HCT116 (cell line): ENCODE data around the gene MMP21. TPM values are rescaled to one million over a fixed set of nuclear protein-coding genes. Genes with fewer than 3 reads are reported as not detected.
A peak's percentile ranks its signal among the peaks of the same experiment; 100 is the strongest.

ENCODE experiments used
- ATAC-seq: fragments of 200-7000 bp; cut with Tn5 transposase; 2 replicates; pipeline ENCODE4 v1.9.1; 2020; ENCODE audit warnings: mild to moderate bottlenecking, moderate library complexity
- BruUV-seq: library from RNA; stranded (reverse); fragments of 400-500 nt; replicated peaks from 2 replicates; lab custom pipeline; 2021; lab: Mats Ljungman, UMichigan
- CTCF ChIA-PET: fragments of 300-600 bp; sonication (Branson Sonifier 250); formaldehyde crosslinking; loops from one replicate; lab custom pipeline; 2021; ENCODE audit warnings: antibody characterized with exemption; lab: Charles Lee
- POLR2A ChIA-PET: fragments of 300-600, 350-600 bp; sonication (Branson Sonifier 250); formaldehyde crosslinking; loops from one replicate; lab custom pipeline; 2021; ENCODE audit warnings: antibody characterized with exemption; lab: Charles Lee
- RAD21 ChIA-PET, 2 experiments: fragments of 300-600 bp; sonication (Branson Sonifier 250); formaldehyde crosslinking; loops; one replicate each; lab custom pipeline; 2023; ENCODE audit warnings: low total read pairs in 2 of 2; ENCODE audit not compliant: uncharacterized antibody in 2 of 2, unreplicated experiment in 2 of 2, low non-redundant PET in 1 of 2; lab: Charles Lee
- DNase-seq: peaks from one replicate; pipeline ENCODE4 v3.0.0-alpha.2; 2010; ENCODE audit warnings: low read depth, low spot score
- H2AFZ ChIP-seq: fragments of 200-600 bp; shearing (Covaris generic), sonication (generic); 2 replicates; pipeline ENCODE4 v1.6.1; 2017; ENCODE audit warnings: low read depth, mixed run types, mixed read lengths, antibody characterized with exemption, low read length; ENCODE audit not compliant: poor library complexity, severe bottlenecking
- H3K27ac ChIP-seq: 2 replicates; pipeline ENCODE4 v1.5.1; 2012; ENCODE audit warnings: low read depth, low read length
- H3K27me3 ChIP-seq: fragments of 200-600 bp; sonication (generic); 2 replicates; pipeline ENCODE4 v1.6.1; 2016; ENCODE audit warnings: mixed run types, low read length, mixed read lengths; ENCODE audit not compliant: insufficient read depth
- H3K36me3 ChIP-seq, 2 experiments: fragments of 200-500 bp in 1 of 2; fragments of 200-600 bp in 1 of 2; sonication (Bioruptor generic) in 1 of 2; sonication (generic) in 1 of 2; 2 replicates each; pipeline versions ENCODE4 v1.5.1 to v1.6.1; 2014 to 2016; ENCODE audit warnings: low read length in 2 of 2, inconsistent platforms in 1 of 2, mixed read lengths in 1 of 2, mixed run types in 1 of 2; ENCODE audit not compliant: insufficient read depth in 2 of 2, control insufficient read depth in 1 of 2
- H3K4me1 ChIP-seq, 2 experiments: fragments of 200-600 bp in 1 of 2; sonication (generic) in 1 of 2; 2 replicates each; pipeline versions ENCODE4 v1.5.1 to v1.6.1; 2012 to 2017; ENCODE audit warnings: low read length in 2 of 2, inconsistent platforms in 1 of 2, mild to moderate bottlenecking in 1 of 2, mixed read lengths in 1 of 2, mixed run types in 1 of 2, moderate library complexity in 1 of 2; ENCODE audit not compliant: insufficient read depth in 2 of 2, control insufficient read depth in 1 of 2
- H3K4me2 ChIP-seq: fragments of 200-600 bp; sonication (generic); 2 replicates; pipeline ENCODE4 v1.6.1; 2017; ENCODE audit warnings: mixed run types, low read length, mixed read lengths
- H3K4me3 ChIP-seq, 2 experiments: fragments of 200-600 bp in 1 of 2; sonication (generic) in 1 of 2; replicated peaks in 1 of 2; 2 replicates each; pipeline ENCODE4 v1.5.1; 2011 to 2016; ENCODE audit warnings: low read length in 2 of 2, control low read depth in 1 of 2, low read depth in 1 of 2, mild to moderate bottlenecking in 1 of 2, mixed read lengths in 1 of 2, mixed run types in 1 of 2
- H3K79me2 ChIP-seq: fragments of 200-600 bp; sonication (generic); 2 replicates; pipeline ENCODE4 v1.6.1; 2017; ENCODE audit warnings: mild to moderate bottlenecking, mixed run types, low read length, moderate library complexity, mixed read lengths; ENCODE audit not compliant: insufficient read depth
- H3K9ac ChIP-seq: fragments of 200-600 bp; sonication (generic); 2 replicates; pipeline ENCODE4 v1.6.1; 2016; ENCODE audit warnings: low read length, mixed read lengths
- H3K9me2 ChIP-seq: fragments of 200-600 bp; sonication (generic), shearing (Covaris generic); 2 replicates; pipeline ENCODE4 v1.6.1; 2017; ENCODE audit warnings: mixed run types, mild to moderate bottlenecking, moderate library complexity; ENCODE audit not compliant: insufficient read depth
- H3K9me3 ChIP-seq, 2 experiments: fragments of 200-500 bp in 1 of 2; fragments of 200-600 bp in 1 of 2; sonication (Bioruptor generic) in 1 of 2; sonication (generic) in 1 of 2; 2 replicates each; pipeline ENCODE4 v1.6.1; 2014 to 2017; ENCODE audit warnings: low read length in 2 of 2, mixed read lengths in 2 of 2, inconsistent platforms in 1 of 2, low read depth in 1 of 2, mild to moderate bottlenecking in 1 of 2, mixed run types in 1 of 2, moderate library complexity in 1 of 2; ENCODE audit not compliant: control insufficient read depth in 1 of 2, insufficient read depth in 1 of 2
- H4K20me1 ChIP-seq: fragments of 200-600 bp; sonication (generic), shearing (Covaris generic); 2 replicates; pipeline ENCODE4 v1.6.1; 2017; ENCODE audit warnings: mixed run types, mild to moderate bottlenecking, moderate library complexity; ENCODE audit not compliant: insufficient read depth
- EGR1 ChIP-seq: IDR thresholded peaks from 2 replicates; pipeline ENCODE4 v1.6.1; 2012; ENCODE audit warnings: low read depth
- ELF1 ChIP-seq: IDR thresholded peaks from 2 replicates; pipeline ENCODE4 v1.6.1; 2012; ENCODE audit warnings: low read depth, borderline replicate concordance
- FOSL1 ChIP-seq: IDR thresholded peaks from 2 replicates; pipeline ENCODE4 v1.6.1; 2012; ENCODE audit warnings: low read depth
- POLR2A ChIP-seq: IDR thresholded peaks from 2 replicates; pipeline ENCODE4 v1.7.0; 2011; ENCODE audit warnings: borderline replicate concordance; ENCODE audit not compliant: insufficient read depth, insufficient read length; ENCODE audit errors: extremely low read depth
- REST ChIP-seq: IDR thresholded peaks from 2 replicates; pipeline ENCODE4 v1.6.1; 2012; ENCODE audit warnings: low read depth
- SRF ChIP-seq: IDR thresholded peaks from 2 replicates; pipeline ENCODE4 v1.6.1; 2012; ENCODE audit warnings: low read depth
- TCF7L2 ChIP-seq: IDR thresholded peaks from 2 replicates; pipeline ENCODE4 v1.7.0; 2011; ENCODE audit warnings: borderline replicate concordance, inconsistent platforms; ENCODE audit not compliant: insufficient read depth, insufficient read length; ENCODE audit errors: extremely low read depth
- ZNF274 ChIP-seq: fragments of 200-500 bp; sonication (Bioruptor generic); IDR thresholded peaks from 2 replicates; pipeline ENCODE4 v1.6.1; 2014; ENCODE audit warnings: mild to moderate bottlenecking, low read depth, low read length, inconsistent platforms
- intact Hi-C: fragments of 100-400 bp; cut with micrococcal nuclease; formaldehyde crosslinking; loops from 2 replicates; pipeline ENCODE4 v1.10.0; 2022
- total RNA-seq: library from RNA; stranded (reverse); gene quantifications from one replicate; pipeline ENCODE4 v1.2.1, GENCODE V29; 2021; ENCODE audit not compliant: unreplicated experiment
- TF ChIP-seq, protein P1 (sequence below): IDR thresholded peaks from 2 replicates; pipeline ENCODE4 v1.6.1; 2012
- TF ChIP-seq, protein P2 (sequence below): IDR thresholded peaks from 2 replicates; pipeline ENCODE4 v1.6.1; 2011; ENCODE audit warnings: mild to moderate bottlenecking, low read length, moderate library complexity; ENCODE audit not compliant: insufficient replicate concordance; ENCODE audit errors: extremely low read depth

The MMP21 gene
- total RNA-seq, 1 experiment from 2014 or later = not detected

GRCh38 chr10:125788156-125789034 is 12.8 kb upstream of the MMP21 start:
- H3K9me2 ChIP-seq = no peaks in the 10 kb centered on the region
- no peak overlapping the region for H3K9ac ChIP-seq
- H3K9me3 ChIP-seq = no peaks in the 10 kb centered on the region
- DNase-seq (no peak), ATAC-seq (peak; percentile 54)
- no peaks in the 10 kb centered on the region for H4K20me1 ChIP-seq
- ChIA-PET RAD21 (no interaction called here), POLR2A (no interaction called here), CTCF (no interaction called here)
- intact Hi-C loops = no loop called here
- H3K79me2 ChIP-seq = no peaks in the 10 kb centered on the region
- peaks cover 0 to 4% of the 10 kb centered on the region in 2 experiments; a peak in 1 of 4 replicates for H3K4me1 ChIP-seq
- TF ChIP-seq SRF = no peak
- TF ChIP-seq REST = no peak
- no peak for TF ChIP-seq ZNF274
- no peak for TF ChIP-seq TCF7L2
- no peak for TF ChIP-seq EGR1
- TF ChIP-seq, protein P1, sequence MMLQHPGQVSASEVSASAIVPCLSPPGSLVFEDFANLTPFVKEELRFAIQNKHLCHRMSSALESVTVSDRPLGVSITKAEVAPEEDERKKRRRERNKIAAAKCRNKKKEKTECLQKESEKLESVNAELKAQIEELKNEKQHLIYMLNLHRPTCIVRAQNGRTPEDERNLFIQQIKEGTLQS = no peak
- TF ChIP-seq POLR2A = no peak
- TF ChIP-seq, protein P2, sequence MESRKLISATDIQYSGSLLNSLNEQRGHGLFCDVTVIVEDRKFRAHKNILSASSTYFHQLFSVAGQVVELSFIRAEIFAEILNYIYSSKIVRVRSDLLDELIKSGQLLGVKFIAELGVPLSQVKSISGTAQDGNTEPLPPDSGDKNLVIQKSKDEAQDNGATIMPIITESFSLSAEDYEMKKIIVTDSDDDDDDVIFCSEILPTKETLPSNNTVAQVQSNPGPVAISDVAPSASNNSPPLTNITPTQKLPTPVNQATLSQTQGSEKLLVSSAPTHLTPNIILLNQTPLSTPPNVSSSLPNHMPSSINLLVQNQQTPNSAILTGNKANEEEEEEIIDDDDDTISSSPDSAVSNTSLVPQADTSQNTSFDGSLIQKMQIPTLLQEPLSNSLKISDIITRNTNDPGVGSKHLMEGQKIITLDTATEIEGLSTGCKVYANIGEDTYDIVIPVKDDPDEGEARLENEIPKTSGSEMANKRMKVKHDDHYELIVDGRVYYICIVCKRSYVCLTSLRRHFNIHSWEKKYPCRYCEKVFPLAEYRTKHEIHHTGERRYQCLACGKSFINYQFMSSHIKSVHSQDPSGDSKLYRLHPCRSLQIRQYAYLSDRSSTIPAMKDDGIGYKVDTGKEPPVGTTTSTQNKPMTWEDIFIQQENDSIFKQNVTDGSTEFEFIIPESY = no peak
- TF ChIP-seq ELF1 = no peak
- TF ChIP-seq FOSL1 = no peak
- no peak overlapping the region for H3K4me2 ChIP-seq
- no peaks in the 10 kb centered on the region for H3K27me3 ChIP-seq
- BruUV-seq = no TSS peak
- 0 out of 4 replicates have a peak, but pooled peaks cover 0 to 2% of the 10 kb centered on the region in 2 experiments for H3K36me3 ChIP-seq
- H2AFZ ChIP-seq = no peak overlapping the region
- no peak overlapping the region for H3K27ac ChIP-seq
- H3K4me3 ChIP-seq = no peak overlapping the region
